Measurements from ENCODE around the gene ERC2. TPM values are rescaled to one million over a fixed set of nuclear protein-coding genes. Genes with fewer than 3 reads are reported as not detected.

ERC2 gene
- total RNA-seq, 1 donor from 2014 or later, result 0.35 TPM

GRCh38 chr3:56053727-56054126 lies 414.5 kb downstream of the ERC2 start:
- H3K4me3 Mint-ChIP-seq (ENCODE audit: unreplicated experiment), result no peak overlapping the region
- DNase-seq (ENCODE audit: extremely low spot score, unreplicated experiment), result no peak
- H3K4me1 Mint-ChIP-seq (ENCODE audit: unreplicated experiment), result peaks cover 25% of the 10 kb centered on the region
- no peak for TF ChIP-seq CTCF (IDR thresholded peaks at IDR 0.05)
- no peaks in the 10 kb centered on the region for H3K9me3 Mint-ChIP-seq (ENCODE audit: unreplicated experiment)
- H3K36me3 Mint-ChIP-seq (ENCODE audit: unreplicated experiment), result no peaks in the 10 kb centered on the region
- H3K27me3 Mint-ChIP-seq (ENCODE audit: unreplicated experiment), result peaks cover 9% of the 10 kb centered on the region
- H3K27ac Mint-ChIP-seq (ENCODE audit: unreplicated experiment), result no peak overlapping the region

- H3K27ac Mint-ChIP-seq (ENCODE audit: unreplicated experiment), result no peak overlapping the region
- no peaks in the 10 kb centered on the region for H3K9me3 Mint-ChIP-seq (ENCODE audit: unreplicated experiment)
- TF ChIP-seq CTCF (IDR thresholded peaks at IDR 0.05), result no peak
- H3K4me3 Mint-ChIP-seq (ENCODE audit: unreplicated experiment), result no peak overlapping the region
- no peaks in the 10 kb centered on the region for H3K36me3 Mint-ChIP-seq (ENCODE audit: unreplicated experiment)
- DNase-seq (ENCODE audit: extremely low spot score, unreplicated experiment), result no peak
- peaks cover 12% of the 10 kb centered on the region for H3K27me3 Mint-ChIP-seq (ENCODE audit: unreplicated experiment)
- peaks cover 16% of the 10 kb centered on the region for H3K4me1 Mint-ChIP-seq (ENCODE audit: unreplicated experiment)
These were observed 416.1 kb downstream of the ERC2 start for GRCh38 chr3:56052188-56052587.

- Mint-ChIP-seq H3K27me3 (ENCODE audit: unreplicated experiment) (peaks cover 17% of the 10 kb centered on the region), H3K36me3 (ENCODE audit: unreplicated experiment) (no peaks in the 10 kb centered on the region), H3K4me3 (ENCODE audit: unreplicated experiment) (no peak overlapping the region), H3K9me3 (ENCODE audit: unreplicated experiment) (no peaks in the 10 kb centered on the region), H3K27ac (ENCODE audit: unreplicated experiment) (no peak overlapping the region), H3K4me1 (ENCODE audit: unreplicated experiment) (peaks cover 14% of the 10 kb centered on the region)
- no peak for TF ChIP-seq CTCF (IDR thresholded peaks at IDR 0.05)
- DNase-seq (ENCODE audit: extremely low spot score, unreplicated experiment), result no peak
These were observed 417.2 kb downstream of the ERC2 start for GRCh38 chr3:56051052-56051451.

- no peak for DNase-seq (ENCODE audit: extremely low spot score, unreplicated experiment)
- H3K36me3 Mint-ChIP-seq (ENCODE audit: unreplicated experiment), result no peaks in the 10 kb centered on the region
- no peak overlapping the region for H3K4me3 Mint-ChIP-seq (ENCODE audit: unreplicated experiment)
- no peak overlapping the region for H3K27ac Mint-ChIP-seq (ENCODE audit: unreplicated experiment)
- peaks cover 3% of the 10 kb centered on the region for H3K4me1 Mint-ChIP-seq (ENCODE audit: unreplicated experiment)
- no peaks in the 10 kb centered on the region for H3K9me3 Mint-ChIP-seq (ENCODE audit: unreplicated experiment)
- TF ChIP-seq CTCF (IDR thresholded peaks at IDR 0.05), result no peak
- peaks cover 23% of the 10 kb centered on the region for H3K27me3 Mint-ChIP-seq (ENCODE audit: unreplicated experiment)
These were observed 419.3 kb downstream of the ERC2 start for GRCh38 chr3:56048946-56049345.

GRCh38 chr3:56048331-56048730 lies 419.9 kb downstream of the ERC2 start:
- H3K36me3 Mint-ChIP-seq (ENCODE audit: unreplicated experiment), result no peaks in the 10 kb centered on the region
- no peak overlapping the region for H3K27ac Mint-ChIP-seq (ENCODE audit: unreplicated experiment)
- peaks cover 28% of the 10 kb centered on the region for H3K27me3 Mint-ChIP-seq (ENCODE audit: unreplicated experiment)
- no peak for DNase-seq (ENCODE audit: extremely low spot score, unreplicated experiment)
- H3K9me3 Mint-ChIP-seq (ENCODE audit: unreplicated experiment), result no peaks in the 10 kb centered on the region
- no peak for TF ChIP-seq CTCF (IDR thresholded peaks at IDR 0.05)
- H3K4me3 Mint-ChIP-seq (ENCODE audit: unreplicated experiment), result no peak overlapping the region
- H3K4me1 Mint-ChIP-seq (ENCODE audit: unreplicated experiment), result peaks cover 5% of the 10 kb centered on the region
